HEK293 (cell line): ENCODE measurements around the gene PTPRA.

Source experiments
- CTCF ChIP-seq: fragments of 450-650 bp; formaldehyde crosslinking; IDR thresholded peaks from 2 replicates; pipeline ENCODE4 v1.5.1; 2016; ENCODE audit warnings: missing biosample characterization, missing genetic modification characterization
- GLIS1 ChIP-seq: fragments of 450-650 bp; formaldehyde crosslinking; IDR thresholded peaks from 2 replicates; pipeline ENCODE4 v1.5.1; 2016; ENCODE audit warnings: missing biosample characterization, missing genetic modification characterization
- HOXC10 ChIP-seq: sonication (generic); formaldehyde crosslinking; IDR thresholded peaks from 2 replicates; pipeline ENCODE4 v1.8.1; 2023; ENCODE audit warnings: mild to moderate bottlenecking, missing genetic modification reagents
- KLF10 ChIP-seq: fragments of 450-650 bp; IDR thresholded peaks from 2 replicates; pipeline ENCODE4 v1.5.1; 2018; ENCODE audit warnings: missing biosample characterization, mild to moderate bottlenecking, missing genetic modification characterization
- REST ChIP-seq: fragments of 450-650 bp; formaldehyde crosslinking; IDR thresholded peaks from 2 replicates; pipeline ENCODE4 v1.5.1; 2016; ENCODE audit warnings: missing biosample characterization, missing genetic modification characterization
- TCF7L2 ChIP-seq: IDR thresholded peaks from 2 replicates; pipeline ENCODE4 v1.6.1; 2011; ENCODE audit warnings: low read depth, mild to moderate bottlenecking, inconsistent platforms, low read length, moderate library complexity, borderline replicate concordance
- YY1 ChIP-seq: fragments of 450-650 bp; formaldehyde crosslinking; IDR thresholded peaks from 2 replicates; pipeline ENCODE4 v1.5.1; 2018; ENCODE audit warnings: missing biosample characterization, missing genetic modification characterization
- ZSCAN4 ChIP-seq: fragments of 450-650 bp; formaldehyde crosslinking; IDR thresholded peaks from 2 replicates; pipeline ENCODE4 v1.5.1; 2017; ENCODE audit warnings: missing biosample characterization, missing genetic modification characterization

- no peak for TF ChIP-seq GLIS1 (tag by site-specific recombination)
- no peak for TF ChIP-seq CTCF (tag by site-specific recombination)
- TF ChIP-seq YY1 (tag by site-specific recombination), result no peak
- no peak for TF ChIP-seq REST (tag by site-specific recombination)
- TF ChIP-seq KLF10, result no peak
- no peak for TF ChIP-seq TCF7L2
- TF ChIP-seq HOXC10, result no peak
- no peak for TF ChIP-seq ZSCAN4 (tag by site-specific recombination)
These were observed 69.2 kb downstream of the PTPRA start for GRCh38 chr20:2942439-2942838.
